ENCODE measurements around the gene SAMD4B.

Gene SAMD4B

DNA sequence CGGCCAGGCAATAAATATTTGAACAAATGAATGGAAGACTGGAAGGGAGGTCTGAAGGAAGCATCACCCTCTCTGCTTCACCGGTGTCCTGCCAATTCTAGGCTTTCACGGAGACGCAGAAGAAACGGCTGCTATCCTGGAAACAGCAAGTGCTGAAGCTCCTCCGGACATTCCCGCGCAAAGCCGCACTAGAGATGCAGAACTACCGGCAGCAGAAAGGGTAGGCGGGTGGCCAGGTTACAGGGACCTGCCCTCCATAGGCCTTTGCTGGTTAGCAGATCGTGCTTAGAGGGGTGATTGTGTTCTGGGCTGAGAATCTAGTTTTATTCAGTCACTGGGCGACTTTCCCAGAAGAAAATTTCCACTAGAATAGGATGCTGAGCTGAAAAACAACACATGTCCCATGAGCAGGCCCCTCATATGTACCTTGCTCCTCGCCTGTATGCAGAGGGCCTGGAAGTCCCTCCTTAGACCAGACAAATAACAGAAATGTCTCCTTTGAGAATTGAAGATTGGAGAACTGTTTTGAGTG lies 37.7 kb downstream of the SAMD4B start:
- H3K36me3 ChIP-seq (ENCODE audit: insufficient read depth, low read depth, low read length) = peaks cover 98% of the 10 kb centered on the region
- no peak overlapping the region for H3K27ac ChIP-seq (ENCODE audit: low read length)
- no peaks in the 10 kb centered on the region for H3K9me3 ChIP-seq (ENCODE audit: insufficient read depth, low read depth, low read length)
- H3K9ac ChIP-seq (ENCODE audit: low read depth, low read length) = no peak overlapping the region
- H3K4me1 ChIP-seq (ENCODE audit: insufficient read depth, low read length) = no peaks in the 10 kb centered on the region
- H3K4me3 ChIP-seq (ENCODE audit: low read length) = no peak overlapping the region
- H3K27me3 ChIP-seq (ENCODE audit: insufficient read depth, low read length) = no peaks in the 10 kb centered on the region

DNA sequence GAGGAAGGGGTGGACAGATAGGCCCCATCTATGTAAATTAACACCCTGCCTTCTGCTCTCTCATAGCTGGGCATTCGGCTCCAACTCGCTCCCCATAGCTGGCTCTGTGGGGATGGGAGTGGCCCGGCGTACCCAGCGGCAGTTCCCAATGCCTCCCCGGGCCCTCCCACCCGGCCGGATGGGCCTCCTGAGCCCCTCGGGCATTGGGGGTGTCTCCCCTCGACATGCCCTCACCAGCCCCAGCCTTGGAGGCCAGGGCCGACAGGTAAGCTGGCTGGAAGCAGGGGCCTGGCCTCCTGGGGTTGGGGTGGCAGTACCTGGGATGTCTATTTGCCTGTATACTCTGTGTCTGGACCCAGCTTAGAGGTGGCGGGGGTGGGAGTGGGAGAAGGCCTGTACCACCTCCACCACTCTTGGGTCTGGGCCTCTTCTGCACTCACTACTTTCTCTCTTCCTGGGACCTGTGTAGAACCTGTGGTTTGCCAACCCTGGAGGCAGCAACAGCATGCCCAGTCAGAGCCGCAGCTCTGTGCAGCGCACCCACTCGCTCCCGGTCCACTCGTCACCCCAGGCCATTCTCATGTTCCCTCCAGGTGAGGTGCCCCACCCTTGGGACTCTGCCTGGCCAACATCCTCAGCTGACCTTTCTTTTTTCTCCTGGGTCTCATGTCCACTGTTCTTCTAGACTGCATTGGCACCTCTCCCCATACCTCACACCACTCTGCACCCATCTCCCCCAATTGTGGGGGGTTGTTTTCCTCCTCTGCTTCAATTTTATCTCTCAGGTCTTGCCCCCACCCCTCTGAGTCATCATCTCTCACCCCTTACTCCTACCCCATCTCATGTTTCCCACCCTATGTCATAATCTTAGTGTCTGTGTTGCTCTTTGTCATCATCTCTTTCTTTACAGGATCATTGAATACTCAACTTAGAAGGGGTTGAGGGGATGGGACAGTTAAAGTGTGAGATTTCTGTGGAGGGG lies 38.6 kb downstream of the SAMD4B start:
- peaks cover 98% of the 10 kb centered on the region for H3K36me3 ChIP-seq (ENCODE audit: insufficient read depth, low read depth, low read length)
- no peak overlapping the region for H3K27ac ChIP-seq (ENCODE audit: low read length)
- H3K9me3 ChIP-seq (ENCODE audit: insufficient read depth, low read depth, low read length) = no peaks in the 10 kb centered on the region
- no peak overlapping the region for H3K4me3 ChIP-seq (ENCODE audit: low read length)
- H3K9ac ChIP-seq (ENCODE audit: low read depth, low read length) = no peak overlapping the region
- H3K27me3 ChIP-seq (ENCODE audit: insufficient read depth, low read length) = no peaks in the 10 kb centered on the region
- no peaks in the 10 kb centered on the region for H3K4me1 ChIP-seq (ENCODE audit: insufficient read depth, low read length)

DNA sequence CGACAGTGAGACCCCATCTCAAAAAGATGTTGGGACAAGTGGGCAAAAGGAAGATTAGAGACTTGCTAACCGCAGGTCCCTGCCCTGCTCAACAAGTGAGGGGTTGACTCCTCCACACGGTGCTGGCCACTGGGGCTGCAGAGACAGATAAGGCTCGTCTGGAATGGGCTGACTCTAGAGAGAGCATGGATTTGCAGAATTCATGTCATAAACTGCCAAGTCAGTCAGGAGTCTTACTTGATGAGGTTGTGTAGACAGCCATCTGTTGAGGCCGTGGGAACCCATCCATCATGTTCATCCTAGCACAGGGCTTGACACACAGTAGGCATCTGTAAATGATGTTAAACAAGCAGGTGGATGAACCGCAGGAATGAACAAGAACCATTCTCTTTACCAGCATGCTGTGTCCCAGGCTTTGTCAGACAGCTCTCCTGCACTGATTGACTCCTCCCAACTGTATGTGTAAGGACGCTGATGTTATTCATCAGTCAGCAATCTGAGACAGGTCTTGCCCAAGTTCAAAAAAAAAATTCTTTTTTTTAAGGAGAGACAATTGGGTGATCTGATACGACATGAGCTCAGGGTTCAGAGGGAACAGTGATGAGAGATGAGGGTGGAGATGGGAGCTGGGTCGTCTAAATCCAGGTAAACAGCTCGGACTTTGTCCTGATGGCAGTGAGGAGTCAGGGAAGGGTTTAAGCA lies 39.8 kb downstream of the SAMD4B start:
- Histone ChIP-seq H3K27me3 (ENCODE audit: insufficient read depth, low read length) (no peaks in the 10 kb centered on the region), H3K9me3 (ENCODE audit: insufficient read depth, low read depth, low read length) (no peaks in the 10 kb centered on the region), H3K36me3 (ENCODE audit: insufficient read depth, low read depth, low read length) (peaks cover 98% of the 10 kb centered on the region), H3K27ac (ENCODE audit: low read length) (no peak overlapping the region), H3K4me1 (ENCODE audit: insufficient read depth, low read length) (no peaks in the 10 kb centered on the region), H3K4me3 (ENCODE audit: low read length) (no peak overlapping the region), H3K9ac (ENCODE audit: low read depth, low read length) (no peak overlapping the region)

DNA sequence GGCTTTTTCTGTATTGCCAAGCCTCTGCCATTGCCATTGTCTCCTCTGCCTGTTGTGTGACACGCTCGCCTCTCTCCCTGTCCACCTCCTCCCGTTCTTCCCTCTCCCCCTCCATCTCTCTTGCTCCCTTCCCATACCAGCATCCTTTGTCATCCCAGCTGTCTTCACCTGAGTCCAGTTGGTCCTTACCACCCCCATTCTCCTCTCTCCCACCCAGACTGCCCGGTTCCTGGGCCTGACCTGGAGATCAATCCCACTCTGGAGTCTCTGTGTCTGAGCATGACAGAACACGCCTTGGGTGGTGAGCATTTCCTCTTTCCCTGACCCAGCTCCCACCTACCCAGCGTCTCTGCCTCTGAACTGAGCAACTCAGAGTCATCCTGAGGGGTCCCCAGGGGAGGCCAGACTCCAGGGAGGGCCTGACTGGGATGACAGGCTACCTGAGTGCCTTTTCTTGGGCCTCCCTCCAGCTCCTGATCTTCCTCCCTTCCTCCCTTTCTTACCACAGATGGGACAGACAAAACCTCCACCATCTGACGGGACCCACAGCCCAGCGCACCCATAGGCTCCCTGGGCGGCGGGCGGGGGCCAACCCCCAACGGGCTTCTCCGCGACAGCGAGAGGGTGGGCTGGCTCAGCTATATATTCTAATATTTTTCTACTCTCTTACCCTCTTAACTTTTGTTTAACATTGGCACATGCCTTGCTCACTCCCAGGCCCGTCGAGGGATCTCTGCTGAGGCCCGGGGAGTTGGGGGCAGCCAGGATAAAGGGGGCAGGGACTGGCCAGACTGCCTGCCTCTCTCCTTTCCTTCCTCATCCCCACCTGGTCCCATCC lies 41.0 kb downstream of the SAMD4B start:
- Histone ChIP-seq H3K27me3 (ENCODE audit: insufficient read depth, low read length) (no peaks in the 10 kb centered on the region), H3K4me1 (ENCODE audit: insufficient read depth, low read length) (no peaks in the 10 kb centered on the region), H3K27ac (ENCODE audit: low read length) (no peak overlapping the region), H3K9me3 (ENCODE audit: insufficient read depth, low read depth, low read length) (no peaks in the 10 kb centered on the region), H3K9ac (ENCODE audit: low read depth, low read length) (no peak overlapping the region), H3K4me3 (ENCODE audit: low read length) (no peak overlapping the region), H3K36me3 (ENCODE audit: insufficient read depth, low read depth, low read length) (peaks cover 98% of the 10 kb centered on the region)

DNA sequence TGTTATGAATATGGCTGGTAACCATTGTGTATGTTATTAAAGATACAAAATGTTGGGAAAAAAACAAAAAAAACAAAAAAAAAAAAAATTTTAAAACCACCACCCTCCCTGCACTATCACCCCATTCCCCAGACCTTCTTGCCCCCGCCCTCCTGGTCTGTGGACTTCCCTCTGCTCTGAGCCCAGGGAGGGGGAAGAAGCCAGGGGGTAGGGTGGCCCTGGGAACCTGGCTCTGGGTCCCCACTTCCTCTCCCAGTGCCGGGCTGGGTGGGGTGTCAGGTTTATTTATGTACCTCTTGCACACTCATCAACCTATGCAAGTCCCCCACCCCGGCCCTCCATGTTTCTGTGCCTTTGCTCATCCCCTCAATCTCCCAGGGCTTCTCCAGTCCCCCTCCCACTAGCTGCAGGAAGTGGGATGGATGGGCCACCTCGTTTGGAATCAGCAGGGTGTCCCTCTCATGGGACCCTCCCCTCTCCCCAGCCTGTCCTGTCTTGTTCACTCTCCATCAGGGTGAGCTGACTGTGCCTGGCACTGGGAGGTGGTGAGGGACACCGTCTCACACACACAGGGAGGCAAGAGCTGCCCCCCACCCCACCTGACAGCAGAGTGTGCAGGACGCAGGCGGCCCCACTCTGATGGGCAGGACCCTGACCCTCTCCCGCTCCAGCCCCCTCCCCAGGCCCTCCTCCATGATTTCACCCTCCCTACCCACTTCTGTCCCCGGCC lies 42.8 kb downstream of the SAMD4B start:
- no peaks in the 10 kb centered on the region for H3K9me3 ChIP-seq (ENCODE audit: insufficient read depth, low read depth, low read length)
- H3K4me3 ChIP-seq (ENCODE audit: low read length) = no peak overlapping the region
- no peak overlapping the region for H3K27ac ChIP-seq (ENCODE audit: low read length)
- H3K9ac ChIP-seq (ENCODE audit: low read depth, low read length) = no peak overlapping the region
- peaks cover 97% of the 10 kb centered on the region for H3K36me3 ChIP-seq (ENCODE audit: insufficient read depth, low read depth, low read length)
- H3K4me1 ChIP-seq (ENCODE audit: insufficient read depth, low read length) = peaks cover 5% of the 10 kb centered on the region
- H3K27me3 ChIP-seq (ENCODE audit: insufficient read depth, low read length) = no peaks in the 10 kb centered on the region

DNA sequence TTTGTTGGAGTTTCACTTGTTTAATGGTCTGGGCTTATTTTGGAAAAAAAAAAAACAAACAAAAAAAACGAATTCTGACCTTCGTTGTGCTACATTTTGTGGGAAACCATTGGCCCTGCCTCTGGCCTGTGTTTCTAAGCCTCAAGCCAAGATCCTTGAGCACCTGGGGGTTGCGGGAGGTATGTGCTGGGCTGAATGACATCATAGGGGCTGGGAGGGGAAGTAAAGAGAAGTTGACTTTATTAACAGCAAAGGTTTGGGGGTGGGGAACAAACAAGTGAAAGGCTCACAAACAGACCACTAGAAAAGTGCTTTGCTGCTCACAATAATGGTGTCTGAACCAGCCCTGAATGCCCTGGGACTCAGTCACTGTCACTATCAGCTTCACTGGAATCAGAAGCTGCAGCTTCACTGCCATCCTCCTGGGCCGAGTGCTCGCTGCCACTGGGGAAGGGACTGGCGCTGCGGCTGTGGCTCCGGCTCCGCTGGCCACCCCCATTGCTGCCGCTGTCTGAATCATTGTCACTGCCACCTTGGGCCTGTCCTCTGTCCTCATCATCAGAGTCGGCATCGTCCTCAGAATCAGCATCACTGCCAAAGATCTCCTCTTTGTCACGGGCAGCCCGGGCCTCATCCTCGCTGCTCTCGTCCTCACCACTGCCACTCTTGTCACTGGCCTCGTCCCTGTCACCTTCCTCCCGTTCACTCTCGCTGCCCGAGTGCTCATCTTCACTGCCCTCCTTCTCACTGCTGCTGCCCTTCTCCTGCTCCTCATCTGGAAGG lies 43.6 kb downstream of the SAMD4B start:
- Histone ChIP-seq H3K36me3 (ENCODE audit: insufficient read depth, low read depth, low read length) (peaks cover 89% of the 10 kb centered on the region), H3K27me3 (ENCODE audit: insufficient read depth, low read length) (no peaks in the 10 kb centered on the region), H3K27ac (ENCODE audit: low read length) (no peak overlapping the region), H3K9me3 (ENCODE audit: insufficient read depth, low read depth, low read length) (no peaks in the 10 kb centered on the region), H3K4me3 (ENCODE audit: low read length) (no peak overlapping the region), H3K9ac (ENCODE audit: low read depth, low read length) (no peak overlapping the region; the same call in 1 of the 2 replicates), H3K4me1 (ENCODE audit: insufficient read depth, low read length) (peaks cover 5% of the 10 kb centered on the region)

DNA sequence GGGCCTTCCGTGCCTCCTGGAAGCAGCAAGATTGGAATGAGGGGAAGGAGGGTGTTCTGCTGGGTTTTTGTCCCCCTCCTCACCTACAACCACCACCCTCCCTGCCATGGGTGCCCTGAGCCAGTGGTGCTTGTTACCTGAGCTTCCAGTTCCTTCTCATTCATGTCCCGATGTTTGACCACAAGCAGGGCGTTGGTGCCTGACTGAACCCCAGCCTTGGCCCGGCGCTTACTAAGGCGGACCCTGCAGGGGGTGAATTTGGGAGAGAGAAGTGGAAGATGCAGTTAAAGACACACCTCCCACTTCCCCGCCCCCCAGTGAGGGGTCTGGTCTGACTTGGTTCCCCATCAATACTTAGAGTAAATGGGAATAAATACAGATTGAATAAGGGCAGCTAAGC lies 44.3 kb downstream of the SAMD4B start:
- H3K36me3 ChIP-seq (ENCODE audit: insufficient read depth, low read depth, low read length) = peaks cover 81% of the 10 kb centered on the region
- peaks cover 5% of the 10 kb centered on the region for H3K4me1 ChIP-seq (ENCODE audit: insufficient read depth, low read length)
- H3K9ac ChIP-seq (ENCODE audit: low read depth, low read length) = no peak overlapping the region
- H3K27me3 ChIP-seq (ENCODE audit: insufficient read depth, low read length) = no peaks in the 10 kb centered on the region
- H3K9me3 ChIP-seq (ENCODE audit: insufficient read depth, low read depth, low read length) = no peaks in the 10 kb centered on the region
- H3K27ac ChIP-seq (ENCODE audit: low read length) = no peak overlapping the region
- H3K4me3 ChIP-seq (ENCODE audit: low read length) = no peak overlapping the region

DNA sequence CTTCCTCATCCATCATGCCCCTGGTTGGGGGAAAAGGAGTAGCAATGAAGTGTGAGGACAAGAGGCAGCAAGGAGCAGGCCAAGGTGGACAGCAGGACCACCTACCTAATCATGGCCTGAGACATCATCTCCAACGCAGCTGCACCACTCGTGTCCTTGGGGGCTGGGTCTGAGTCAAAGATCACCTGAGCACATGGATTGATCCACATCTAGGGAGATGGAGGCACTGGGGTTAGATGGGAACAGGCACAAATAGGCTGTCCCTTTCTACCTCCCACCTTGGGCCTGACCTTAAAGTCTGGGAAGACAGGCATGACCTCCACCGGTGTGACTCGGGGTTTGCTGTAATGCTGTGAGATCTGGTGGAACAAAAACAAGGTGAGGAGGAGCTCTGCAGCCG lies 46.4 kb downstream of the SAMD4B start:
- H3K27ac ChIP-seq (ENCODE audit: low read length) = no peak overlapping the region
- no peaks in the 10 kb centered on the region for H3K9me3 ChIP-seq (ENCODE audit: insufficient read depth, low read depth, low read length)
- H3K27me3 ChIP-seq (ENCODE audit: insufficient read depth, low read length) = no peaks in the 10 kb centered on the region
- H3K4me1 ChIP-seq (ENCODE audit: insufficient read depth, low read length) = peaks cover 9% of the 10 kb centered on the region
- H3K9ac ChIP-seq (ENCODE audit: low read depth, low read length) = no peak overlapping the region
- H3K36me3 ChIP-seq (ENCODE audit: insufficient read depth, low read depth, low read length) = peaks cover 69% of the 10 kb centered on the region
- no peak overlapping the region for H3K4me3 ChIP-seq (ENCODE audit: low read length)

DNA sequence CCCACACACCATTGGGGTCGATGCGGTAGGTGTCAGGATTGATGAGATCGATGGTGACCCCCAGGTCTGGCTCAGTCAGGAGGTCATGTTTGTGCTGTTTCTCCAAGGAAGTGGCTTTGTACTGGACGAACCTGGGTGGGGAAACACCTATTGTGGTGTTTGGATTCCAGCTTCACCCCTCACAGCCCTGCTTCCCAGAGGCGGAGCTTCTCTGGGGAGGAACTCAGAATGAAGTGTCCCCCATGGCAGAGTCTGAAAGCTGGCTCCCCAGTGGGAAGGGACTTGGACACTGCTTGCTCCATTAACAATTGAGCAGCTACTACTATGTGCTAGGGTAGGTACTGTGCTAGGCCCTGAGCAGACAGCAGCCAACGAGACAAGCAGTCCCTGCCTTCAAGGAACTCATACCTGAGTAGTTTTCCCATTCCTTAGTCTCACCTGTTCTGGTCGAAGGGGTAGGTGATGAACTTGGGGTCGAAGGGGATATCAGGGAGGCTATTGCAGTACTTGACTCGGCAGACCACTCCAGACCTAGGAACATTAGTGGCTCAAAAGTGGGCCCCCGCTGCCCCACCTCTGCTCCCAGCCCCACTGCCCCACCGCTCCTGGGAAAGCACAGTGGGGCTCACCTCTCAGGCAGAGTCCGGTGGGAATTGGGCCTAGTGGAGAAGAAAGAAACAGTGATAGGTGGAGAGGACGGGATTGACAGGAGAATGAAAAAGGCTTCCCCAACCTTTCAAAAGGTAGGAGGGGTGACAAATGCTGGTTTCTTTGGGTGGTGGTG lies 47.6 kb downstream of the SAMD4B start:
- Histone ChIP-seq H3K9ac (ENCODE audit: low read depth, low read length) (peak overlapping the region; percentile 86), H3K36me3 (ENCODE audit: insufficient read depth, low read depth, low read length) (peaks cover 66% of the 10 kb centered on the region), H3K27me3 (ENCODE audit: insufficient read depth, low read length) (no peaks in the 10 kb centered on the region), H3K9me3 (ENCODE audit: insufficient read depth, low read depth, low read length) (no peaks in the 10 kb centered on the region), H3K4me3 (ENCODE audit: low read length) (peak overlapping the region; percentile 80), H3K4me1 (ENCODE audit: insufficient read depth, low read length) (peaks cover 9% of the 10 kb centered on the region), H3K27ac (ENCODE audit: low read length) (peak overlapping the region; percentile 54)

DNA sequence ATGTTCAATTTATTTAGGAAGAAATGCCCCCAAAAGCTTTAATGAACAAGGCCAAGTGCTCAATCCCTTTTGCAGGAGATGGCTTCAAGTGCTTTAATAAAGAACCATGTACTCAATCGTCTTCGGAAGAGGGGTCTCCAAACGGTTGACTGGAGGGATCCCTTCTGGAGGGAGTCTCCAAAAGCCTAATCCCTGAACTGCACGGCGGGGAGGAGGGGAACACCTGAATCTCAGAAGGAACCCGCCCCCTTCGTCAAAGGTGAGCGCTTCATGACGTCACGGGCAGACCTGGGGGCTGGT lies 48.2 kb downstream of the SAMD4B start:
- H3K9ac ChIP-seq (ENCODE audit: low read depth, low read length) = peak overlapping the region; percentile 86
- no peaks in the 10 kb centered on the region for H3K27me3 ChIP-seq (ENCODE audit: insufficient read depth, low read length)
- peak overlapping the region; percentile 80 for H3K4me3 ChIP-seq (ENCODE audit: low read length)
- H3K36me3 ChIP-seq (ENCODE audit: insufficient read depth, low read depth, low read length) = peaks cover 66% of the 10 kb centered on the region
- no peaks in the 10 kb centered on the region for H3K9me3 ChIP-seq (ENCODE audit: insufficient read depth, low read depth, low read length)
- H3K4me1 ChIP-seq (ENCODE audit: insufficient read depth, low read length) = peaks cover 9% of the 10 kb centered on the region
- H3K27ac ChIP-seq (ENCODE audit: low read length) = peak overlapping the region; percentile 54

Measured in iPS-20b (cell line).